ENCODE data around the gene FARSA.
"Not testable (repeated sequence)": the region's sequence is repeated elsewhere in the genome, so short reads cannot be mapped to it uniquely, and the experiment has no call there.

FARSA gene

DNA sequence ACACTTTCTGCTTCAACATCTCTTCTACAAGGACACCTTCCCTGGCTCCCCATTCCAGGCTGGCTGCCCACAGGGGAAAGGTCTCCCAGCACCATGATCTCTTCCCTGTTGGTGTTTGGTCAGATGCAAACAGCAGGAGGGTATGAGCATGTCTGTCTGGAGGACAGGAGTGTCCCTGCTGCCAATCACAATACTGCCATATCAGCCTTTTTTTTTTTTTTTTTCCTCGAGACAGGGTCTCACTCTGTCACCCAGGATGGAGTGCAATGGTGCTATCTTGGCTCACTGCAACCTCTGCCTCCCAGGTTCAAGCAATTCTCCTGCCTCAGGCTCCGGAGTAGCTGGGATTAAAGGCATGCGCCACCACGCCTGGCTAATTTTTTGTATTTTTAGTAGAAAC, 17.7 kb downstream of the FARSA start:
- H3K79me1 ChIP-seq (replicated peaks; ENCODE audit: low read length, poor library complexity, severe bottlenecking); H3K4me3 ChIP-seq (ENCODE audit: insufficient read depth in 1 of 2, low read depth in 1 of 2, low read length in 2 of 2); H2BK120ac ChIP-seq (ENCODE audit: low read depth, low read length); H3K9me3 ChIP-seq (ENCODE audit: control insufficient read depth, low read length); H3K36me3 ChIP-seq (ENCODE audit: control insufficient read depth in 1 of 2, insufficient read depth in 2 of 2, low read depth in 1 of 2, low read length in 2 of 2); H4K91ac ChIP-seq (ENCODE audit: low read length); H3K27ac ChIP-seq (ENCODE audit: low read length, poor library complexity, severe bottlenecking); H2BK15ac ChIP-seq (ENCODE audit: low read depth, poor library complexity, severe bottlenecking); H2BK5ac ChIP-seq (ENCODE audit: low read depth, low read length, poor library complexity, severe bottlenecking); H3K4me1 ChIP-seq (ENCODE audit: control insufficient read depth, insufficient read depth, low read depth, low read length); H2BK12ac ChIP-seq (ENCODE audit: low read length in 2 of 2); H3K27me3 ChIP-seq (ENCODE audit: control insufficient read depth in 1 of 2, insufficient read depth in 1 of 2, low read length in 2 of 2); H3K9ac ChIP-seq (ENCODE audit: low read length); H3K18ac ChIP-seq (ENCODE audit: low read depth in 1 of 2, low read length in 2 of 2); H2AK5ac ChIP-seq (ENCODE audit: low read length, severe bottlenecking); H2AFZ ChIP-seq (ENCODE audit: low read depth, low read length); H3K4ac ChIP-seq (ENCODE audit: low read depth in 1 of 2, low read length in 2 of 2); DNase-seq; H3K4me2 ChIP-seq (ENCODE audit: low read length, poor library complexity, severe bottlenecking); H3K14ac ChIP-seq (ENCODE audit: low read length in 2 of 2); H3K23ac ChIP-seq (ENCODE audit: low read length in 2 of 2); H4K8ac ChIP-seq (ENCODE audit: low read length): not testable (repeated sequence)
- 90% methylated on average over 3 of the region's 4 CpGs for WGBS

DNA sequence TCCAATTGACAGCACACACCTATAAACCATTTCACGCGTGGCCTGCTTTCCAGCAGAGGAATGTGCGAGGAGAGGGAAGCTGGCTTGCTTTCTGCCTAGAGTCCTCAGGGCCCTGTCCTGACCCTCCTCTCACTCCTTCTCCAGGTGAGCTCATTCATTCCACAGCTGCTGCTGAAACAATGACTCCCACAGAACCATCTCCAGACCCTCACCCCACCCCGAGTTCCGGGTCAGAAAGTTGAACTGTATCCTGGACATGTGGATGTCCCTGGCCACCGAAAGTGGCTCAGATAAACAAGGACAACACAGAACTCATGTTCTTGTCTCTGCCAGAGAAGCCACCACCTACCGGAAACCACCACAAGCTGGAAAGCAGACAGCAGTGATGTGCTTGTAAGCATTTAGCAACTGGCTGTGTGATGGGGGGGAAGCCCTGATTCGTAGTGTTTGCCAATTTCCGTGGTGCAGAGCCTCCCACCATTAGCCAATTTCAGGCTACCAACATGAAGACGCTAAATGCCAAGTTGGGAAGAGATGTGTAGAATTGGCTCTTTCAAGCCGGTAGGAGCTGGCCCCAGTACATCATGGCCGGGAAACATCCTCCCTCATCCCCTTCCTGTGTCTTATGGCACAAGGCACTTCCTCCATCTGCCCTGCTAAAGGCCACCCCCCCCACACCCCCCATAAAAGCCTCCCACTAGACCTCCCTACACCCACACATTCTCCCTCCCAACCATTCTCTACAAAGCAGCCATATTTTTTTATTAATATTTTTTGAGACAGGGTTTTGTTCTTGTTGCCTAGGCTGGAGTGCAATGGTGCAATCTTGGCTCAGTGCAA, 19.4 kb downstream of the FARSA start:
- H3K36me3 ChIP-seq (ENCODE audit: control insufficient read depth in 1 of 2, insufficient read depth in 2 of 2, low read depth in 1 of 2, low read length in 2 of 2): no peaks in the 10 kb centered on the region

DNA sequence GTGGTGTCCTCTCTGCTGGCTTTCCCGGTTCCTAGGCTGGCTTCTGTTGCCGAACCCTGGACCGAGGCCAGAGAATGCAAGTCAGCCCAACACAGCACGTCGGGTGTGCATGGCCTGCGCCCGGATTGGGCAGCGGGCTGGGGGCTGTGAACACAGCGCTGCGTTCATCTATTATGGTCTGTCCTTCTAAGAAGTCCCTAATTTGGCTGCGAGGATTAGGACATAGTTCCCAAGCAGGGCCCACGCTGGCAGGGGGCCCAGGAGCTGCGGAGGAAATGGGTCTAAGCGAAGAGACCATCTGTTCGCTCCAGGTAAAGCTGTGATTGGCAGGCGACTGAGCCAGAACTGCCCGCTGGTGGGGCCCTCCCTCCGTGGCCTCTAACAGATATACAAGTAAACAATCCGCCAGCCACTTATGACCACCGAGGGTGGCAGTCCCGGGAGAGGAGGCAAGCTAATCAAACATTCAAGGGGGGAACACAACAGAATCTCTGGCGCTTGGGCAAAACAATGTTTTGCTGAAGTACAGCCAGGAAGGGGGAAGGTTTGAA, 20.4 kb downstream of the FARSA start:
- no peaks in the 10 kb centered on the region for H3K79me1 ChIP-seq (replicated peaks; ENCODE audit: low read length, poor library complexity, severe bottlenecking)
- H2AK5ac ChIP-seq (ENCODE audit: low read length, severe bottlenecking): no peak overlapping the region
- no peak overlapping the region for H2BK15ac ChIP-seq (ENCODE audit: low read depth, poor library complexity, severe bottlenecking)
- H3K4me3 ChIP-seq (ENCODE audit: insufficient read depth in 1 of 2, low read depth in 1 of 2, low read length in 2 of 2): peak overlapping the region in 1 of 2 experiments; percentile 42
- H4K8ac ChIP-seq (ENCODE audit: low read length): peak overlapping the region; percentile 55
- peak overlapping the region; percentile 8 for H3K4me2 ChIP-seq (ENCODE audit: low read length, poor library complexity, severe bottlenecking)
- H3K4me1 ChIP-seq (ENCODE audit: control insufficient read depth, insufficient read depth, low read depth, low read length): peaks cover 3% of the 10 kb centered on the region
- H2BK12ac ChIP-seq (ENCODE audit: low read length in 2 of 2): peak overlapping the region in 1 of 2 experiments; percentile 54
- peaks cover 0 to 4% of the 10 kb centered on the region in 2 experiments for H3K27me3 ChIP-seq (ENCODE audit: control insufficient read depth in 1 of 2, insufficient read depth in 1 of 2, low read length in 2 of 2)
- H3K14ac ChIP-seq (ENCODE audit: low read length in 2 of 2): no peak overlapping the region
- H2BK120ac ChIP-seq (ENCODE audit: low read depth, low read length): no peak overlapping the region
- peak overlapping the region in 1 of 2 experiments; percentile 20 for H3K4ac ChIP-seq (ENCODE audit: low read depth in 1 of 2, low read length in 2 of 2)
- WGBS: 41% methylated on average over 21 of the region's 22 CpGs
- H4K91ac ChIP-seq (ENCODE audit: low read length): no peak overlapping the region
- H3K27ac ChIP-seq (ENCODE audit: low read length, poor library complexity, severe bottlenecking): no peak overlapping the region
- H3K36me3 ChIP-seq (ENCODE audit: control insufficient read depth in 1 of 2, insufficient read depth in 2 of 2, low read depth in 1 of 2, low read length in 2 of 2): no peaks in the 10 kb centered on the region
- H3K9me3 ChIP-seq (ENCODE audit: control insufficient read depth, low read length): no peaks in the 10 kb centered on the region
- peak overlapping the region; percentile 56 for H2AFZ ChIP-seq (ENCODE audit: low read depth, low read length)
- H2BK5ac ChIP-seq (ENCODE audit: low read depth, low read length, poor library complexity, severe bottlenecking): no peak overlapping the region
- peak overlapping the region; percentile 44 for H3K9ac ChIP-seq (ENCODE audit: low read length)
- no peak overlapping the region for H3K18ac ChIP-seq (ENCODE audit: low read depth in 1 of 2, low read length in 2 of 2)
- peak; percentile 6 for DNase-seq
- peak overlapping the region in 1 of 2 experiments; percentile 63 for H3K23ac ChIP-seq (ENCODE audit: low read length in 2 of 2)

More for the DNA sequence above, 19.4 kb downstream of the FARSA start:
- H2BK5ac ChIP-seq (ENCODE audit: low read depth, low read length, poor library complexity, severe bottlenecking): no peak overlapping the region
- no peak for DNase-seq
- no peak overlapping the region for H3K4ac ChIP-seq (ENCODE audit: low read depth in 1 of 2, low read length in 2 of 2)
- peaks cover 6% of the 10 kb centered on the region for H3K4me1 ChIP-seq (ENCODE audit: control insufficient read depth, insufficient read depth, low read depth, low read length)
- no peak overlapping the region for H2BK120ac ChIP-seq (ENCODE audit: low read depth, low read length)
- H3K23ac ChIP-seq (ENCODE audit: low read length in 2 of 2): no peak overlapping the region
- no peak overlapping the region for H3K9ac ChIP-seq (ENCODE audit: low read length)
- peak overlapping the region; percentile 28 for H4K8ac ChIP-seq (ENCODE audit: low read length)
- no peaks in the 10 kb centered on the region for H3K79me1 ChIP-seq (replicated peaks; ENCODE audit: low read length, poor library complexity, severe bottlenecking)
- H3K9me3 ChIP-seq (ENCODE audit: control insufficient read depth, low read length): no peaks in the 10 kb centered on the region
- no peak overlapping the region for H3K4me2 ChIP-seq (ENCODE audit: low read length, poor library complexity, severe bottlenecking)
- H2BK12ac ChIP-seq (ENCODE audit: low read length in 2 of 2): no peak overlapping the region
- H3K27me3 ChIP-seq (ENCODE audit: control insufficient read depth in 1 of 2, insufficient read depth in 1 of 2, low read length in 2 of 2): peaks cover 0 to 4% of the 10 kb centered on the region in 2 experiments
- WGBS: 91% methylated on average over 12 of the region's 12 CpGs
- H2AK5ac ChIP-seq (ENCODE audit: low read length, severe bottlenecking): no peak overlapping the region
- no peak overlapping the region for H3K4me3 ChIP-seq (ENCODE audit: insufficient read depth in 1 of 2, low read depth in 1 of 2, low read length in 2 of 2)
- H4K91ac ChIP-seq (ENCODE audit: low read length): no peak overlapping the region
- H3K14ac ChIP-seq (ENCODE audit: low read length in 2 of 2): no peak overlapping the region
- no peak overlapping the region for H3K27ac ChIP-seq (ENCODE audit: low read length, poor library complexity, severe bottlenecking)
- no peak overlapping the region for H2AFZ ChIP-seq (ENCODE audit: low read depth, low read length)
- no peak overlapping the region for H2BK15ac ChIP-seq (ENCODE audit: low read depth, poor library complexity, severe bottlenecking)
- no peak overlapping the region for H3K18ac ChIP-seq (ENCODE audit: low read depth in 1 of 2, low read length in 2 of 2)

DNA sequence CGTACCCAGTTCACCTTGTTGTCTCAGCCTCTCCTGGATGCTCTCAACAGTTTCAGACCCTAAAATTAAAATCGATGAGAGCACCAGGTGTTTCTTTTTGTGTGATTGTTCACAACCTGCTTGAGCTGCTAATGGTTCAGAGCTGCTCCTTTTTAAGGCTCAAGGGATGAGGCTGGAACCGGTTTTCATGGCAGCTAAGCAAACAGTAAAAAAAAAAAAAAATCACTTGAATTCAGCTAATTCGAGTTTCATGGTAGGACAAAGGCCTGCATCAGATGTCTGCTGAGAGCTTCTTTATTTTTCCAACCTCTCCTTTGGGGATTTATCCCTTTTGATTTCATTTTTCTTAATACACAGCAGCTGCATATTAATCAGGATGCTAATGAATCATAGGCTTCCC, 20.9 kb downstream of the FARSA start:
- Histone ChIP-seq H3K14ac (ENCODE audit: low read length in 2 of 2) (no peak overlapping the region), H2BK120ac (ENCODE audit: low read depth, low read length) (no peak overlapping the region), H2BK5ac (ENCODE audit: low read depth, low read length, poor library complexity, severe bottlenecking) (no peak overlapping the region), H3K18ac (ENCODE audit: low read depth in 1 of 2, low read length in 2 of 2) (no peak overlapping the region), H2BK15ac (ENCODE audit: low read depth, poor library complexity, severe bottlenecking) (no peak overlapping the region), H3K36me3 (ENCODE audit: control insufficient read depth in 1 of 2, insufficient read depth in 2 of 2, low read depth in 1 of 2, low read length in 2 of 2) (no peaks in the 10 kb centered on the region), H3K27me3 (ENCODE audit: control insufficient read depth in 1 of 2, insufficient read depth in 1 of 2, low read length in 2 of 2) (peaks cover 0 to 4% of the 10 kb centered on the region in 2 experiments), H2AFZ (ENCODE audit: low read depth, low read length) (no peak overlapping the region), H4K8ac (ENCODE audit: low read length) (no peak overlapping the region), H3K23ac (ENCODE audit: low read length in 2 of 2) (no peak overlapping the region), H3K4ac (ENCODE audit: low read depth in 1 of 2, low read length in 2 of 2) (no peak overlapping the region), H3K4me1 (ENCODE audit: control insufficient read depth, insufficient read depth, low read depth, low read length) (peaks cover 3% of the 10 kb centered on the region), H2AK5ac (ENCODE audit: low read length, severe bottlenecking) (no peak overlapping the region), H3K9ac (ENCODE audit: low read length) (peak overlapping the region; percentile 44), H4K91ac (ENCODE audit: low read length) (no peak overlapping the region), H2BK12ac (ENCODE audit: low read length in 2 of 2) (no peak overlapping the region), H3K27ac (ENCODE audit: low read length, poor library complexity, severe bottlenecking) (no peak overlapping the region), H3K4me3 (ENCODE audit: insufficient read depth in 1 of 2, low read depth in 1 of 2, low read length in 2 of 2) (peak overlapping the region in 1 of 2 experiments; percentile 42), H3K79me1 (replicated peaks; ENCODE audit: low read length, poor library complexity, severe bottlenecking) (no peaks in the 10 kb centered on the region), H3K4me2 (ENCODE audit: low read length, poor library complexity, severe bottlenecking) (no peak overlapping the region), H3K9me3 (ENCODE audit: control insufficient read depth, low read length) (no peaks in the 10 kb centered on the region)
- 88% methylated on average over 4 of the region's 4 CpGs for WGBS
- DNase-seq: no peak
